Stimulated activated CD8-positive, alpha-beta memory T cell treated with anti-CD3 and anti-CD28 coated beads, Interleukin-15, amount 100 ng/mL, for 48 hours (primary cell): ENCODE data around the gene DNAI2.
A peak's percentile ranks its signal among the peaks of the same experiment; 100 is the strongest.

Source experiments
- DNase-seq, 2 donors: peaks; one replicate each; pipeline ENCODE4 v3.0.0-alpha.2; 2020; ENCODE audit warnings: low read depth in 2 of 2

DNAI2 gene

GRCh38 chr17:74274060-74274708 lies at the start of gene DNAI2:
DNAI2 (plus strand) TSS chr17:74274234; CDS start chr17:74281818, 7,584 bp downstream.
- peak in 1 of 2 donors; percentile 19 for DNase-seq

GRCh38 chr17:74224959-74225725 lies 48.9 kb upstream of the DNAI2 start:
- DNase-seq: no peak

- DNase-seq: no peak
Measured at GRCh38 chr17:74226252-74226651, 47.8 kb upstream of the DNAI2 start.

GRCh38 chr17:74227271-74228080 lies 46.6 kb upstream of the DNAI2 start:
- DNase-seq: no peak

GRCh38 chr17:74228306-74228978 lies 45.6 kb upstream of the DNAI2 start:
- DNase-seq: no peak

- no peak for DNase-seq
Measured at GRCh38 chr17:74230896-74231295, 43.1 kb upstream of the DNAI2 start.

GRCh38 chr17:74231928-74232907 lies 41.8 kb upstream of the DNAI2 start:
- DNase-seq: no peak

GRCh38 chr17:74233937-74234336 lies 40.1 kb upstream of the DNAI2 start:
- no peak for DNase-seq

- no peak for DNase-seq
Measured at GRCh38 chr17:74234486-74234885, 39.5 kb upstream of the DNAI2 start.

- no peak for DNase-seq
Measured at GRCh38 chr17:74235040-74235581, 38.9 kb upstream of the DNAI2 start.

GRCh38 chr17:74235911-74236371 lies 38.1 kb upstream of the DNAI2 start:
- no peak for DNase-seq

- no peak for DNase-seq
Measured at GRCh38 chr17:74237321-74237720, 36.7 kb upstream of the DNAI2 start.

GRCh38 chr17:74239172-74239571 lies 34.9 kb upstream of the DNAI2 start:
- DNase-seq: no peak

GRCh38 chr17:74240618-74241205 lies 33.3 kb upstream of the DNAI2 start:
- DNase-seq: no peak

GRCh38 chr17:74241431-74241830 lies 32.6 kb upstream of the DNAI2 start:
- DNase-seq: no peak

- DNase-seq: no peak
Measured at GRCh38 chr17:74241847-74242246, 32.2 kb upstream of the DNAI2 start.

GRCh38 chr17:74243013-74243755 lies 30.9 kb upstream of the DNAI2 start:
- no peak for DNase-seq

GRCh38 chr17:74244128-74244527 lies 29.9 kb upstream of the DNAI2 start:
- no peak for DNase-seq

- no peak for DNase-seq
Measured at GRCh38 chr17:74244548-74244947, 29.5 kb upstream of the DNAI2 start.
